GM12878 (cell line): ENCODE results near the gene PARD6B. TPM values are rescaled to one million over a fixed set of nuclear protein-coding genes. Genes with fewer than 3 reads are reported as not detected.

ENCODE experiments used
- ATAC-seq: fragments of 200-7000 bp; cut with Tn5 transposase; 3 replicates; pipeline ENCODE4 v1.9.1; 2020; ENCODE audit warnings: mild to moderate bottlenecking, moderate library complexity
- BruUV-seq: library from RNA; stranded (reverse); fragments of 400-500 nt; replicated peaks from 2 replicates; lab custom pipeline; 2021; lab: Mats Ljungman, UMichigan
- CTCF ChIA-PET: fragments of 300-600 bp; sonication (Branson Sonifier 250); formaldehyde crosslinking; extraction: SDS; loops from one replicate; lab custom pipeline; 2021; ENCODE audit warnings: inconsistent platforms; lab: Yijun Ruan, JAX
- POLR2A ChIA-PET: fragments of 350-600 bp; formaldehyde crosslinking; extraction: SDS; loops from one replicate; lab custom pipeline; 2021; ENCODE audit warnings: inconsistent platforms; lab: Charles Lee
- RAD21 ChIA-PET: fragments of 300-600 bp; sonication (Branson Sonifier 250); formaldehyde crosslinking; loops from one replicate; lab custom pipeline; 2023; ENCODE audit warnings: antibody characterized with exemption; ENCODE audit not compliant: unreplicated experiment; lab: Charles Lee
- SMC1A ChIA-PET: fragments of 300-600 bp; sonication (Branson Sonifier 250); formaldehyde crosslinking; loops from one replicate; lab custom pipeline; 2023; ENCODE audit not compliant: unreplicated experiment, uncharacterized antibody; lab: Charles Lee
- DNase-seq: peaks from one replicate; pipeline ENCODE4 v3.0.0-alpha.2; 2011; ENCODE audit warnings: low read depth, low spot score
- FAIRE-seq: peaks from 3 replicates; lab custom pipeline; 2011; peaks lifted over from hg19 to GRCh38; lab: Jason Lieb, UNC
- H2AFZ ChIP-seq: 2 replicates; pipeline ENCODE4 v1.6.0; 2011; ENCODE audit warnings: low read depth, low read length, control low read depth; ENCODE audit not compliant: control insufficient read depth
- H3K27ac ChIP-seq: 2 replicates; pipeline ENCODE4 v1.5.1; 2011; ENCODE audit warnings: control low read depth; ENCODE audit not compliant: control insufficient read depth, insufficient read depth
- H3K27me3 ChIP-seq, 2 experiments: replicated peaks in 1 of 2; 2 replicates each; pipeline versions ENCODE4 v1.6.0 to v1.6.1; 2011; ENCODE audit warnings: low read length in 1 of 2; ENCODE audit not compliant: control insufficient read depth in 2 of 2, insufficient read depth in 2 of 2
- H3K36me3 ChIP-seq, 2 experiments: 2 replicates each; pipeline ENCODE4 v1.5.1; 2011; ENCODE audit warnings: low read length in 1 of 2; ENCODE audit not compliant: control insufficient read depth in 2 of 2, insufficient read depth in 2 of 2
- H3K4me1 ChIP-seq: 2 replicates; pipeline ENCODE4 v1.6.1; 2011; ENCODE audit warnings: mild to moderate bottlenecking, low read length, moderate library complexity, mixed read lengths; ENCODE audit not compliant: control insufficient read depth, insufficient read depth
- H3K4me2 ChIP-seq: 2 replicates; pipeline ENCODE4 v1.6.0; 2011; ENCODE audit warnings: control low read depth; ENCODE audit not compliant: control insufficient read depth, insufficient read depth
- H3K4me3 ChIP-seq: fragments of 200-600 bp; sonication (generic); 2 replicates; pipeline ENCODE4 v1.5.1; 2016
- H3K79me2 ChIP-seq: 2 replicates; pipeline ENCODE4 v1.6.0; 2011; ENCODE audit warnings: low read length; ENCODE audit not compliant: control insufficient read depth, insufficient read depth
- H3K9ac ChIP-seq: 2 replicates; pipeline ENCODE4 v1.8.0; 2011; ENCODE audit warnings: low read length, control low read depth, mixed read lengths; ENCODE audit not compliant: control insufficient read depth, insufficient read depth
- H3K9me3 ChIP-seq: replicated peaks from 3 replicates; pipeline ENCODE4 v1.5.1; 2011; ENCODE audit warnings: mild to moderate bottlenecking, low read length; ENCODE audit not compliant: control insufficient read depth, insufficient read depth
- H4K20me1 ChIP-seq: 2 replicates; pipeline ENCODE4 v1.6.0; 2011; ENCODE audit not compliant: control insufficient read depth, insufficient read depth
- CBX5 ChIP-seq: sonication (generic); IDR thresholded peaks from 2 replicates; pipeline ENCODE4 v1.6.1; 2016; ENCODE audit warnings: low read depth, moderate library complexity, mild to moderate bottlenecking, inconsistent platforms
- E2F4 ChIP-seq: IDR thresholded peaks from 2 replicates; pipeline ENCODE4 v1.6.1; 2012; ENCODE audit warnings: low read depth, low read length, improper control_type of control experiment
- ESRRA ChIP-seq: IDR thresholded peaks from 2 replicates; pipeline ENCODE4 v1.6.1; 2012; ENCODE audit warnings: mild to moderate bottlenecking, low read length, improper control_type of control experiment
- GATAD2B ChIP-seq: fragments of 450-650 bp; conservative IDR thresholded peaks from 2 replicates; pipeline ENCODE4 v1.6.1; 2017; ENCODE audit warnings: low read depth, mild to moderate bottlenecking, moderate library complexity
- IRF3 ChIP-seq: fragments of 450-650 bp; IDR thresholded peaks from 2 replicates; pipeline ENCODE4 v1.6.1; 2014; ENCODE audit warnings: mild to moderate bottlenecking
- JUND ChIP-seq: IDR thresholded peaks from 2 replicates; pipeline ENCODE4 v1.6.1; 2012; ENCODE audit warnings: low read depth, mild to moderate bottlenecking, low read length, improper control_type of control experiment, moderate library complexity
- KAT2A ChIP-seq: conservative IDR thresholded peaks from 2 replicates; pipeline ENCODE4 v1.6.1; 2011; ENCODE audit warnings: low read depth, low read length; ENCODE audit not compliant: control insufficient read depth
- KDM1A ChIP-seq: fragments of 200-600 bp; sonication (generic); IDR thresholded peaks from 2 replicates; pipeline ENCODE4 v1.6.1; 2016; ENCODE audit warnings: borderline replicate concordance
- MEF2B ChIP-seq: fragments of 450-650 bp; IDR thresholded peaks from 2 replicates; pipeline ENCODE4 v1.6.1; 2018; ENCODE audit warnings: mild to moderate bottlenecking, moderate library complexity; ENCODE audit not compliant: partially characterized antibody, poor library complexity, severe bottlenecking
- MTA2 ChIP-seq: fragments of 450-650 bp; IDR thresholded peaks from 2 replicates; pipeline ENCODE4 v1.6.1; 2016; ENCODE audit warnings: low read depth, mild to moderate bottlenecking, moderate library complexity
- MXI1 ChIP-seq: fragments of 150-350 bp; IDR thresholded peaks from 2 replicates; pipeline ENCODE4 v1.6.1; 2011; ENCODE audit warnings: low read depth, mild to moderate bottlenecking, inconsistent platforms, low read length, improper control_type of control experiment
- NFYA ChIP-seq: IDR thresholded peaks from 2 replicates; pipeline ENCODE4 v1.6.1; 2011; ENCODE audit warnings: low read depth, mild to moderate bottlenecking, low read length, improper control_type of control experiment, borderline replicate concordance
- NKRF ChIP-seq: fragments of 450-650 bp; conservative IDR thresholded peaks from 2 replicates; pipeline ENCODE4 v1.6.1; 2017; ENCODE audit warnings: mild to moderate bottlenecking, moderate library complexity
- RBBP5 ChIP-seq: fragments of 200-600 bp; sonication (generic); conservative IDR thresholded peaks from 2 replicates; pipeline ENCODE4 v1.6.1; 2016
- SIN3A ChIP-seq: IDR thresholded peaks from 2 replicates; pipeline ENCODE4 v1.6.1; 2012; ENCODE audit warnings: low read depth, low read length, improper control_type of control experiment
- WGBS: methylation state at CpG from one replicate; pipeline ENCODE4 v1.1.6; 2016; ENCODE audit warnings: low lambda C conversion rate; ENCODE audit not compliant: insufficient replicate concordance, insufficient coverage; ENCODE audit errors: missing lambda C conversion rate; 5-methylcytosine and 5-hydroxymethylcytosine counted together
- in situ Hi-C: fragments of 300-500 bp; cut with MboI; formaldehyde crosslinking; loops from 9 replicates; pipeline ENCODE4 v1.14.3; 2018; ENCODE audit warnings: mixed read lengths
- intact Hi-C: fragments of 100-400 bp; cut with micrococcal nuclease; formaldehyde crosslinking; loops from one replicate; pipeline ENCODE4 v1.14.2; 2022; ENCODE audit not compliant: unreplicated experiment
- polyA plus RNA-seq, 11 experiments: library from polyadenylated mRNA; depleted of rRNA in 4 of 11; unstranded in 6 of 11; stranded (reverse) in 5 of 11; fragments of >200 nt; fragmentation: Nextera tagmentation in 4 of 11; fragmentation: Illumina TruSeq in 1 of 11; extraction: Ambion mirVana in 4 of 11; extraction: Trizol in 1 of 11; gene quantifications; 1 replicate in 1 of 11; 2 replicates in 10 of 11; pipeline versions ENCODE4 v1.2.1 to v1.2.3, GENCODE V29; 2011 to 2016; ENCODE audit warnings: inconsistent platforms in 2 of 11, missing spikeins in 2 of 11, low read depth in 1 of 11
- total RNA-seq, 4 experiments: library from RNA; depleted of rRNA in 3 of 4; stranded (reverse); fragments of >200 nt in 3 of 4; fragmentation: Illumina TruSeq in 1 of 4; extraction: Trizol in 1 of 4; gene quantifications; 2 replicates each; pipeline versions ENCODE4 v1.2.1 to v1.2.3, GENCODE V29; 2013 to 2021

Gene PARD6B
- total and polyA plus RNA-seq, 10 of the 15 experiments (the other 5 are each of a cell fraction or from before 2014, with no cell fraction given) = 0.57 to 4.7 (median 2.0) TPM

GRCh38 chr20:50693001-50693400, 38.4 kb upstream of the PARD6B start:
- ChIA-PET RAD21 (no interaction called here), POLR2A (no interaction called here)

More at GRCh38 chr20:50693001-50693400, 38.4 kb upstream of the PARD6B start:
- Histone ChIP-seq H2AFZ (no peak overlapping the region), H3K4me3 (no peak overlapping the region), H3K27me3 (peaks cover 3 to 8% of the 10 kb centered on the region in 2 experiments; a peak in 3 of 4 replicates), H3K4me2 (no peak overlapping the region), H3K9ac (no peak overlapping the region), H3K27ac (no peak overlapping the region), H3K9me3 (no peaks in the 10 kb centered on the region), H3K79me2 (no peaks in the 10 kb centered on the region), H3K36me3 (no peaks in the 10 kb centered on the region), H3K4me1 (no peaks in the 10 kb centered on the region), H4K20me1 (no peaks in the 10 kb centered on the region)
- DNase-seq (no peak), FAIRE-seq (no peak), ATAC-seq (no peak)
- SMC1A ChIA-PET = no interaction called here
- CTCF ChIA-PET = no interaction called here
- no TSS peak for BruUV-seq
- intact Hi-C loops (no loop called here), in situ Hi-C loops (no loop called here)
- WGBS = 100% methylated on average over 1 of the region's 1 CpG
- TF ChIP-seq ESRRA (no peak), JUND (no peak), MXI1 (no peak), IRF3 (no peak), MEF2B (no peak), RBBP5 (no peak), KAT2A (no peak), KDM1A (no peak), NKRF (no peak), CBX5 (no peak), MTA2 (no peak), NFYA (no peak), GATAD2B (no peak), SIN3A (no peak), E2F4 (no peak)
- TF ChIP-seq, all 136 proteins: peak for 0
